ENCODE results near the gene PRKD1. TPM values are rescaled to one million over a fixed set of nuclear protein-coding genes. Genes with fewer than 3 reads are reported as not detected.
"Not testable (repeated sequence)": the region's sequence is repeated elsewhere in the genome, so short reads cannot be mapped to it uniquely, and the experiment has no call there.

PRKD1 gene
- total RNA-seq, 1 donor from 2014 or later, result 0.53 TPM

- TF ChIP-seq CTCF (IDR thresholded peaks at IDR 0.05; ENCODE audit: insufficient read depth, low read length, severe bottlenecking), result no peak
- Histone ChIP-seq H3K27me3 (ENCODE audit: control insufficient read depth, insufficient read depth, low read length) (no peaks in the 10 kb centered on the region), H3K36me3 (ENCODE audit: control insufficient read depth, insufficient read depth, low read length) (no peaks in the 10 kb centered on the region), H3K4me3 (ENCODE audit: low read depth, low read length) (no peak overlapping the region)
- FAIRE-seq (no peak), DNase-seq (ENCODE audit: low read depth) (no peak)
These were observed 59.6 kb downstream of the PRKD1 start for GRCh38 chr14:29868000-29868399.

GRCh38 chr14:29865299-29865698 lies 62.3 kb downstream of the PRKD1 start:
- FAIRE-seq, result no peak
- TF ChIP-seq CTCF (IDR thresholded peaks at IDR 0.05; ENCODE audit: insufficient read depth, low read length, severe bottlenecking), result no peak
- no peaks in the 10 kb centered on the region for H3K27me3 ChIP-seq (ENCODE audit: control insufficient read depth, insufficient read depth, low read length)

GRCh38 chr14:29861996-29862395 lies 65.7 kb downstream of the PRKD1 start:
- no peak for TF ChIP-seq CTCF (IDR thresholded peaks at IDR 0.05; ENCODE audit: insufficient read depth, low read length, severe bottlenecking)
- no peak for FAIRE-seq

More at GRCh38 chr14:29865299-29865698, 62.3 kb downstream of the PRKD1 start:
- Histone ChIP-seq H3K4me3 (ENCODE audit: low read depth, low read length) (no peak overlapping the region), H3K36me3 (ENCODE audit: control insufficient read depth, insufficient read depth, low read length) (no peaks in the 10 kb centered on the region)
- no peak for DNase-seq (ENCODE audit: low read depth)

GRCh38 chr14:29858299-29858698 lies 69.3 kb downstream of the PRKD1 start:
- DNase-seq (ENCODE audit: low read depth) (no peak), FAIRE-seq (no peak)
- no peak overlapping the region for H3K4me3 ChIP-seq (ENCODE audit: low read depth, low read length)
- H3K27me3 ChIP-seq (ENCODE audit: control insufficient read depth, insufficient read depth, low read length), result no peaks in the 10 kb centered on the region
- no peaks in the 10 kb centered on the region for H3K36me3 ChIP-seq (ENCODE audit: control insufficient read depth, insufficient read depth, low read length)
- TF ChIP-seq CTCF (IDR thresholded peaks at IDR 0.05; ENCODE audit: insufficient read depth, low read length, severe bottlenecking), result no peak

More at GRCh38 chr14:29861996-29862395, 65.7 kb downstream of the PRKD1 start:
- H3K4me3 ChIP-seq (ENCODE audit: low read depth, low read length), result no peak overlapping the region
- H3K27me3 ChIP-seq (ENCODE audit: control insufficient read depth, insufficient read depth, low read length), result no peaks in the 10 kb centered on the region
- DNase-seq (ENCODE audit: low read depth), result no peak
- H3K36me3 ChIP-seq (ENCODE audit: control insufficient read depth, insufficient read depth, low read length), result no peaks in the 10 kb centered on the region

GRCh38 chr14:29857551-29857950 lies 70.1 kb downstream of the PRKD1 start:
- DNase-seq (ENCODE audit: low read depth) (no peak), FAIRE-seq (no peak)
- no peak for TF ChIP-seq CTCF (IDR thresholded peaks at IDR 0.05; ENCODE audit: insufficient read depth, low read length, severe bottlenecking)
- no peaks in the 10 kb centered on the region for H3K27me3 ChIP-seq (ENCODE audit: control insufficient read depth, insufficient read depth, low read length)
- H3K36me3 ChIP-seq (ENCODE audit: control insufficient read depth, insufficient read depth, low read length), result no peaks in the 10 kb centered on the region
- H3K4me3 ChIP-seq (ENCODE audit: low read depth, low read length), result no peak overlapping the region

- FAIRE-seq, result no peak
- TF ChIP-seq CTCF (IDR thresholded peaks at IDR 0.05; ENCODE audit: insufficient read depth, low read length, severe bottlenecking), result no peak
- no peak for DNase-seq (ENCODE audit: low read depth)
- Histone ChIP-seq H3K27me3 (ENCODE audit: control insufficient read depth, insufficient read depth, low read length) (no peaks in the 10 kb centered on the region), H3K36me3 (ENCODE audit: control insufficient read depth, insufficient read depth, low read length) (no peaks in the 10 kb centered on the region), H3K4me3 (ENCODE audit: low read depth, low read length) (no peak overlapping the region)
These were observed 71.1 kb downstream of the PRKD1 start for GRCh38 chr14:29856516-29856915.

GRCh38 chr14:29853691-29854090 lies 74.0 kb downstream of the PRKD1 start:
- not testable (repeated sequence) for DNase-seq (ENCODE audit: low read depth); H3K4me3 ChIP-seq (ENCODE audit: low read depth, low read length); FAIRE-seq; H3K27me3 ChIP-seq (ENCODE audit: control insufficient read depth, insufficient read depth, low read length); H3K36me3 ChIP-seq (ENCODE audit: control insufficient read depth, insufficient read depth, low read length)
